NCI-H2196 (cell line): ENCODE results near the gene MED13L.
"Not testable (repeated sequence)": the region's sequence is repeated elsewhere in the genome, so short reads cannot be mapped to it uniquely, and the experiment has no call there.

ENCODE experiments used
- DNase-seq: peaks from one replicate; lab custom pipeline; 2025; ENCODE audit not compliant: unreplicated experiment; lab: John Stamatoyannopoulos, UW

MED13L gene

DNA sequence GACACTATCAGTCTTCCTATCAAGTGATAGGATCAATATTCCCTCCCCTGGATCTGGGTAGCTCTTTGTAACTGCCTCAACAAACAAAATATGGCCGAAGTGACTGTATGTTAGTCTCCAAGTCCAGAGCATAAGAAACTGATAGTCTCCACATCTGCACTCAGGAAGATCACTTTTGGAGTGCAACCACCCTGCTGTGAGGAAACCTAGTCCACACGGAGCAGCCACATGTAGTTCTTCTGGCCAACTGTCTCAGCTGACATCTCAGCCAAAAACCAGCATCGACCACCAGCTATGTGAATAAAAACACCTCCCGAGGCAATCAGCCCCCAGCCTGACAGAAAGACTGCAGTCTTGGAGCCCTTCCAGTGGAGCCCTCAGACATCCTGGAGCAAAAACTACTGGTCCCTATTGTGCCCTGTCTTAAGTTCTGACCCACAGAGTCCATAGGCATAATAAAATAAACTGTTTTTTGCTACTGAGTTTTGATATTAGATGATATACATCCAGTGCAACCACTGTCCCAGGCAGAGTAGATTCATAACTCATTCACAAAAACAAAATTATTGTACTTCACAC is 143.8 kb downstream of the MED13L start:
- DNase-seq: no peak

DNA sequence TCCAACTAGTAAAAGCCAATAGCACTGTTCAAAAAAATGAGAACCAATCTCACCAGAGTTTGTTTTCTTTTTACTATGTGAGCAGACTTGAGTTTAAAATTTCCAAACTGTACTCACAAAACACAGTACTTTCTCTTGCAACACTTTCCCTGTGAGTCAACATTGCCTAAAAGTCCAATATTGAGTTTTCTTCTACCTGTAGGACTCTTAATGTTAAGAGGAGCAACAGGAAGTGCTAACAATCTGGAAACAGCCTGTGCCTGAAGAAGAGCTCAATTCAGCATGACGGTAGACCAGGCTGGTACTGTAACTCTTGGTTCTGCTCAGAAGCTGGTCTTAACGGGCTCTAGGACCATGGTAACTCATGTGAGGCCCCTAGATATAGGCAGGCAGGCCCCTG is 144.3 kb downstream of the MED13L start:
- DNase-seq: no peak

DNA sequence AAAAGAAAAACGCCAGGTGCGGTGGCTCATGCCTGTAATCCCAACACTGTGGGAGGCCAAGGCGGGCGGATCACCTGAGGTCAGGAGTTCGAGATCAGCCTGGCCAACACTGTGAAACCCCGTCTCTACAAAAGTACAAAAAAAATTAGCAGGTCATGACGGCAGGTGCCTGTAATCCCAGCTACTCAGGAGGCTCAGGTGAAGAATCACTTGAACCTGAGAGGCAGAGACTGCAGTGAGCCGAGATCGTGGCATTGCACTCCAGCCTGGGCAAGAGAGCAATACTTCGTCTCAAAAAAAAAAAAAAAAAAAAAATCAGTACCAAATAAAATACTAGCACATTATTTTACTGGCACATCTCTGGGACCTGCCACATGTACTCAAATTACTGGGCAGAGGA is 145.5 kb downstream of the MED13L start:
- not testable (repeated sequence) for DNase-seq

DNA sequence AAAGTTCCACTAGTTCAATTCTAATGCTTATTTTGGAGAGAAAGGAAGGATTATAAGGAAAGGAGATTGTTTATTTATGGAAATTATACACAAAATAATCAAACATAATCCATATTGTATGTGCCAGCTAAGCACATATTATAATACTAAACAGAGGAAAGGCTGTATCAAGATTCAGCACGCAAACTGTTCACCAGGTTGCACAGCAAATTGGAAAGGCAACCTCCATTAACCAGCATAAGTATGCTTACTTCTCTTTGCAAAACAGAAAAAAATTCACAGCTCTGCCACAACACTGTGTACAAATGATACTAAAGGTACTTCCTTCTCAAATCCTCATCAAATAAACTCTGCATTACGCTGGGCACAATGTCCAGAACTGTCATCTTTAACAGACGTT is 146.3 kb downstream of the MED13L start:
- no peak for DNase-seq

DNA sequence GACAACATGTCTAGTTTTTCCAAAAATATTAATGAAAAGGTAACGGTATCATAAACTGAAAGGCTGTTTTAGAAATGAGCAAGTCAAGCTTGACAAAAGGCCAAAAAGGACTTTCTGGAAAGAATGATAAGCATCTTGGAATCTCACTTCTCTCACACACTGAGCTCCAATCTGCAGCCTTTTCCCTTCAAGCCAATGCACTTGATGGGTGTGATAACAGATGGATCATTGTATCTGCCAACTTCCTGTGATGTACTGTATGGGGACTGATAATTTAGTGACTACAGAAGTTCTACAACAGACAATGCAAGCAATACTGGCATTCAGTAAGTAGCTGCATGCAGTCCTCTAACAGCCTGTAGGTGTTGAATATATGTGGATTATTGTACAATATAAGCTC is 147.1 kb downstream of the MED13L start:
- no peak for DNase-seq

DNA sequence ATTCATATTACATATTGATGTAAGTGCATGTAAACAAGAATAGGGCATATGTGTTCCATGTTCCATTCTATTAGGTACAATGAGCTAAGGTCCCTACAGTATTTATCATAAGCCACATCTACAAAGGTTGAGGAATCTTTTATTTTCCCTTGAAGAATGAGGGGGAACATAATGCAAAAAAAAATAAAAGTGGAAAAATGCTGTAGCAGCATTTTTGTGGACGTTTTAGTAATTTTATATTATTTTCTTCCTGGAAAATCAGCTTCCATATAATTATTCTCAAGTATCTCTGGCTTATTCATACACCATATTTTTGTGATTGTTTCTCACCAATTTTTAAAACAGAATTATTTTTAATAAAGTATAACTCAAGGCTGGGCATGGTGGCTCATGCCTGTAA is 148.7 kb downstream of the MED13L start:
- DNase-seq: no peak

DNA sequence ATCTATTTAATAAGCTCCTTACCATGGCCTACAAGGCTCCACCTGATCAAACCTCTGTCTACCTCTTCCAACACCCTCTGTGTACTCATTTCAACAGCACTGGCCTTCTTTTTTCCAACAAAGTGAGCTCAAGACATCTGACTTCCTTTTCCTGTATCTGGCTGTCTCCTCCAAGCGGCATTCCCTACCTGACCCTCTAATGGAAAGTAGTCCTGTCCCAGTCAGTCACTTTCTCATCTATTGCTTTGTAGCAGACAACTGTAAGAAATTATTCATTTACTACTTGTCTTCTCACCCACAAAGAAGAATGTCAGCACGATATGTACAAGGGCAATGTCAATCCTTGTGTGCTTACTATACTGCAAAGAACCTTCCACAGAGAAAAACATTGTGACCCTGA is 149.6 kb downstream of the MED13L start:
- no peak for DNase-seq

DNA sequence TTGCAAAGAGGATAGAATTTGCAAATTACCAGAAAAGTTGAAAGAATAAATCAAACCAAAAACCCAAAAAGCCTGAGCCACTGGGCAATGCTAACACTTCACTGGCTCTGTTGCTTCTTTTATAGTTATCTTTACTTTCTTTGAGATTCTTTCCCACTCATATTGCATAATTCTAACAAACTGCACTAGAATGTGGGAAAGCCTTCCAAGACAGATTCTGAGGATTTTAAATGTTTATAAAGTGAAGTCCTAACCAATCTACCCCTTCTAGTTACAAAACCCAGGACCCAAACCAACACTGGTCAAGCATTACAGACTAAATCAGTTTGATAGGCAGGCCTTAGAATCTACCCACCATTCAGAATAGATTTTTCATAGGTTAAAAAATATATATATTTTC is 150.9 kb downstream of the MED13L start:
- DNase-seq: no peak

DNA sequence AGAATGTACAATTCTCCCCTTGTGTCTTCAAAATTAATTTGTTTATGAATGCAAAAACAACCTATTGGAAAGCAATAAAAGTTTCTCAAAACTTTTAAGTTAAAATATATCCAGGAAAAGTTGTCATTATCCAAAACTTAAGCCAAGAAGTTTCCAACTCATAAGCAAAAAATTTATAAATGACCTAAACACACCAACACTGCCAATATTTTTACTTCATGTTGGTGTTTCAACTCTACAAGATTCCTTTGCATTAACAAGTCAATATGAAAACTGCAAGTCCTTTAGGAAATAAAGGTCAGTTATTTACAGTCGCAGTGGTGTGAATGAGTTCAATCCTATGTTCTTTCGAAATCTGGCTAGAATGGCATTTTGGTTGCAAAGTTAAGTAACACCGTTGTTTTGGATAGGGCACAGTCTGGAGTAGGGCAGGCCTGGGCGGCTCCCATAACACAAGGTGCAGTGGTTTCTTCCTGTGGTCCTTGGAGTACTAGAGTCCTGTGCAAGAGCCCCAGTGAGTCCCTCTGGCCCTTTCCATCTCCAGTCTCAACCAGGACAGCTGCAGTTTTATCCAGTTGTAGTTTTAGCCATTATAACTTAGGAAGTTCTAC is 151.4 kb downstream of the MED13L start:
- DNase-seq: no peak

DNA sequence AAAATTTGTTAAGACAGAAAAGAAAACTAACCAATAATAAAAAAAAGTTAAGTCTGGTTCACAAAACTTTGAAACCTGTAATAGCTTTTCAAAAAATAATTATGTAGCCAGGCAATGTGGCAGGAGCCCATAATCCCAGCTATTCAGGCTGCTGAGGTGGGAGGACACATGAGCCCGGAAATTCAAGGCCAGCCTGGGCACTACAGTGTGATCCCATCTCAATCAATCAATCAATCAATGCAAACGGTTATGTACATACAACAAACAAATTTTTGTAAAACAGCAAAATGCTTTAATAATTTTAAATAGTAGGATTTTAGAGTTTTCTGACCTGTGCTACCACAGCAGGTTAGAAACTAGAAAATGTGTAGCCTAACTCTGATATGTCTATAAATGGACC is 152.4 kb downstream of the MED13L start:
- DNase-seq: no peak

DNA sequence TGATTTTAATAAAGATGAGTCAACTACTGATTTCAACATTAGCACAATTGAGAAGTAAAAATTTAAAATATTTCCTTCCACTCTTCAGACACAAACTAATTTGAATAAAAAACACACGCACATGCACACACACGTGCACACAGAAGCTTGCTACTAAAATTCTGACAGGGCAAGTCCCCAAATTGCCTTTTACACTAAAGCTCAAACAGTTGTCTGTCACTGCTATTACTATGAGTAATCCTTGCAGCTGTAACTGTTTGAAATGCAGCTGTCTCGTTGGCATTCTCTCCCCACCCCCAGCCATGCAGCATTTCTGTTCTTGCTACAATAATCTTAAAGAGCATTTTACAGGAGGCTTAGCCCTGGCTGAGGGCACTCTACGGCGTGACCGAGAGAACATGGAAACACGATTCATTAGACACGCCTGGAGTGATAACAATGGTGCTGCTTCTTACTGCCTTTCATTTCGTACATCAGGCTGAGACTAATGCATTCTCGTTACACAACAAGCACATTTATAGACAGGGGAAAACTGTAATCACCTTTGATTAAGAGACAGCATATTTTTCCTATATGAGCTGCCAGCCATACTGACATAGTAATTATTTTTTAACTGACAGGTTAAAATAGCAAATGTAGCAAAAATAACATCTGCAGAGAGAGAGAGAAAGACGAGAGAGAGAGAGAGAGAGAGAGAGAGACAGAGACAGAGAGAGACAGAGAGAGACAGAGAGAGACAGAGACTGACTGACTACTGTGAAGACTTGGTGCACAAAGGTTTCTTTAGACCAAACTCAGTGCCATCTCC is 153.8 kb downstream of the MED13L start:
- DNase-seq: peak; percentile 45

DNA sequence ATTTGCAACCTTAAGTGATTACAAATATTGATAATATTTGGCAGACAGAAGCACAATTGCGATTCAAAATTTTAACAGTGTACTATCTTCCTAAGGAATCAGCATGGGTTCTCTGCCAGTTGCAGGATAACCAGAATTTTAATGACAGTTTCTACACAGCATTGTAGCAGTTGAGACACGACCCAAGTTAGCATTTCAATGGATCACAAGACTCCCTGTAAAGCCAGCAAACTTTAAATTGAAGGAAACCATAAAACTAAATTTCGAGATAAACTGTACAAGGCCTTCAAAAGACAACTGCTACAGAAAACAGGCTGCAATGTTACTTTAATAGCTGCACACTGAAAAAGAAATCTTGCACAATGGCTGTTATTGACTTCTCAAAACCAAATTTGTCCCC is 154.9 kb downstream of the MED13L start:
- no peak for DNase-seq

DNA sequence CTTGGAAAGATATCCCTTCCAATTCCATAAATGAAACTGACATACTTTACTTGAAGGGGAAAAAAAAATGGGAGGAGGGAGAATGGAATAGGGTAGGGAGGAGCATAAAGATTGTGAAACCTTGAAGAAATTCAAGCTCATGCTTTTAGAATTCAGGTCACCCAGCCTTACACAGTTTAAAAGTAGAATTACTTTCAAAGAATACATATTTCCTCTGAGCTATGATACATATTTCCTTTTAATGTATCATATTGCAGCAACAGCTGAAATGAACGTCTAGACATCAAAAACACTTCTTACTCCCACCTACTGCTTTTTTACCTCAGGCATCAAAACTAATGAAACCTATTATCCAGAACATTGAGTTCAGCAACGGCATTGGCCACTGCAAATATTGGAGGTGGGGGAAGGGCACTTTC is 156.0 kb downstream of the MED13L start:
- no peak for DNase-seq

DNA sequence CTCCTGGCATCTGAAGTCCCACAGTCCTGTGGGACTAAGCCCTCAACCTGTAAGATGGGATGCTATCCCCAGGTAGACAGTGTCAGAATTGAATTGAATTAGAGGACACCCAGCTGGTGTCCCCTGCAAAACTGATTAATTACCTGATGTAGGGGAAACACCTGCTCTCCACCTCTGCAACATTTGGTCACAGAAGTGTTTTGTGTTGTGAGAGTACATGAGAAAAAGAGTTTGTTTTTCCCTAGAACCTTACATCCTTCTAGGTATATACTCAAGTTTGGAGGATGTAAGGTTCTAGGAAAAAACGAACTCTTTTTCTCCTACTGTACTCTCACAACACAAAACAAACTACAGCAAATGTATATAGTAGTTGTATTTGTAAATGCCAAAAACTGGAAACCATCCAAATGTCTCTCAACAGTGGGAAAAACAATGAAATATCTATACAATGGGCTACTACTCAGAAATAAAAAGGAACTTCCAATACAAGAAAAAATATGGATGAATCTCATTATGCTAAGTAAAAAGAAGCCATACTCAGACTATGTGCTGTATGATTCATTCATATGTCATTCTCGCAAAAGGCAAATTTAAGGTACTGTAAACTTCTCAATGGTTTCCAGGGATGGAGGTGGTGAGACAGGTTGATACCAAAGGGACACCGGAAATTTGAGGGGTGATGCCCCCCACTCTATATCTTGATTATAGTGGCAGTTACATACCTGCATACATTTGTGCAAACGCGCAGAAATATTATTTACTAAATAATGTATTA is 160.7 kb downstream of the MED13L start:
- no peak for DNase-seq

DNA sequence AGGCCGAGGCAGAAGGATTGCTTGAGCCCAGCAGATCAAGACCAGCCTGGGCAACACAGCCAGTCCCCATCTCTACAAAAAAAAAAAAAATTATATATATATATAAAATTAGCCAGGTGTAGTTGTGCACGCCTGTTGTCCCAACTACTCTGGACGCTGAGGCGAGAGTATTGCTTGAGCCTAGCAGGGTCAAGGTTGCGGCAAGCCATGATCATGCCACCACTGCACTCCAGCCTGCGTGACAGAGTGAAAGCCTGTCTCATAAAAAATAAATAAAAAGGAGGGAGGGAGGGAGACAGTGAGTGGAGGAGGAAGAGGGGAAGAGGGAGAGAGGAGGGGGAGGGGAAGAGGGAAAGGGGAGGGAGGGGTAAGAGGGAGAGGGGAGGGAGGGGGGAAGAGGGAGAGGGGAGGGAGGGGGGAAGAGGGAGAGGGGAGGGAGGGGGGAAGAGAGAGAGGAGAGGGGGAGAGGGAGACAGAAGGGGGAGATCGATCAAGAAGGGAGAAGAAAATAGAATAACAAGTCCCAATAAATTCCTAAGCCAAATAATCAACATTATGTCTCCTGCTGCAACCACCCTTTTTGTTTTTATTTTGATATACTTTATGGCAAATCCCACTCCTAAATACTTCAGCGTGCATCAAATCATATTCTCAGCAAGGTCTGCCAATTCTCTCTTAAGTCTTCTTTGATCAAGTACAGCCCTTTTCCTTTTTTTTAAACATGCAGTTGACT is 163.9 kb downstream of the MED13L start:
- no peak for DNase-seq

DNA sequence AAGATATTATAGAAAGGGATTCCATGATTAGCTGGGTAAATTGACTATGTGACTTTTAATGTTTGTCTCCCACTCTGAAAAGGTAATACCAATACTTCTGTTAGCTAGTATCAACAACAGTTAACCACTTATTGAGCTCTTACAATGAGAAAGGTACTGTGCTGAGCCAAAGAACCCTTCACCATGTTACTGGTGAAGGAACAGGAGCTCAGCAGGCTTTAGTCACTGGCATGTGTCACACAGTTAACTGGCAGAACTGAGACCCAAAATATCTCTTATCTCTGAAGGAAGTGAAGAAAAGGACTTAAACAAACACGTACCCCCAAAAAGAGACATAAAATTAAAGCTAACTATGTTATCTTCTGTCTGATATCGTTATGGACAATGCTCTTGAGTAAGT is 170.6 kb downstream of the MED13L start:
- DNase-seq: no peak

DNA sequence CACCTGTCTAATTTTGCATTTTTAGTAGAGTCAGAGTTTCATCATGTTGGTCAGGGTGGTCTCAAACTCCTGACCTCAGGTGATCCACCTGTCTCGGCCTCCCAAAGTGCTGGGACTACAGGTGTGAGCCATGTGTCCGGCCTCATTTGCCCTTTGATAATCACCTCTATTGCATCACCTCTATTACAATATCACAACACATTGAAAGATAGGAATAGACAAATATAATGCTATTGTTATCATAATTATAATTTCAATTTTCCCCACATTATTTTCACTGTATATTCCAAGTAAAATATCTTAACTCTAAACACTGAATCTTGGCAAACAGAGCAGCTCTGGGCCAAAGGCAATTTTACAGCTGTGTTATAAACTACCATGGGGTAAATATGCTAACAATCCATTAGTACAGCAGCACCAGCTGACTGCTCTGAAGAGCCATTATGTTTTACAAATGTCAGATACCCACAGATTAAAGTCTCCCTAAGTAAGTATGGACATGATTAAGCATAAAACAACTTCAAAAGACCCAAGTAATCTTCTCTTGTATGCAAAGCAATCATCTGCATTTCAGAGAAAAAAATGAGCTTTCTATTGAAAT is 173.2 kb downstream of the MED13L start:
- no peak for DNase-seq

DNA sequence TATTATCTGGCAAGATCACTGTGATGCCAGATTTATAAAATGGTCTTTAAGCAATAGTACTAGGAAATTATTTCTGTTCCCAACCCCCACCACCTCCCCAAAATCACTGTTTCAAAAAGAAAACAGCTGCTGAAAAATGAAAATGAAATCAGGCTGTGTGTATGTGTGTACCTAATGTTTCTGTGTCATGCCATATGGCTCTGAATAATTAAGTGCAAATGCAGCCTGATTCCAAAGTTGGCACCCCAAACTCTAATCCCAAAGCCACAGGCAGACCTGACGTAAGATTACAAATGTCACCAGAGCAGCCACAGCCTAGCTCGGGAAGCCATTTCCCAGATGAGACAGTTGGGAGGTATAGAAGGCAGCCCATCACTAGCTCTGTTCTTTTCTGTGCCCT is 175.5 kb downstream of the MED13L start:
- DNase-seq: no peak

DNA sequence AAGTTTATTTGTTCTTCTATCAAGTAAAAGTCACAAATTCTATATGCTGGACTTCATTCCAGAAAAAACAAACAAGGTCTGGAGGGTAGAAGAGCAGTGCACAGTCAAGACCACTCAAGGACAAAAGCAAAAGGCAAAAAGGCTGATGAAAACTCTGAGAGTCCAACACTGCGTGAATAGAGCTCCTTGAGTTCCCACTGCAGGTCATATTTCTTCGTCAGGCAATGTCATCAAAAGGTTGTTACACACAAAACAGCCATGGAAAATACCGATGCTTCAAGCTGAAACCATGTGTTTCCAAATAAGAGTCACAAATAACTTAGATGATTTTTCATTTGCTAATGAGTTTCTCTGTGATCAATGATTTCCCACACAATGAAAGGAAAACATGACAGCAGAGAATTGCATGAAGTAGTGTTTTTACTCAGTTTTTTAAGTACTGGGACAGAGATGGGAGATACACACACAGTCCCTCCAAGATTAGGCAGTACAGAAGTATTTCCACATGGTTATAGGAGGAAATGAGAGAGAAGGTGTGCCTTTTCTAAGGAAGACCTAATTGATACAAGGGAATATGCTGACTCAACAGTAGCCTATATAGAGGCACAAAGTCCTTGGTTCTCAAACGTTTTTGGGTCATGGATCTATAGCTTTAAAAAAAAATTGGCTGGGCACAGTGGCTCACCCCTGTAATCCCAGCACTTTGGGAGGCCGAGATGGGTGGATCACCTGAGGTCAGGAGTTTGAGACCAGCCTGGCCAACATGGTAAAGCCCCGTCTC is 177.7 kb downstream of the MED13L start:
- DNase-seq: no peak

DNA sequence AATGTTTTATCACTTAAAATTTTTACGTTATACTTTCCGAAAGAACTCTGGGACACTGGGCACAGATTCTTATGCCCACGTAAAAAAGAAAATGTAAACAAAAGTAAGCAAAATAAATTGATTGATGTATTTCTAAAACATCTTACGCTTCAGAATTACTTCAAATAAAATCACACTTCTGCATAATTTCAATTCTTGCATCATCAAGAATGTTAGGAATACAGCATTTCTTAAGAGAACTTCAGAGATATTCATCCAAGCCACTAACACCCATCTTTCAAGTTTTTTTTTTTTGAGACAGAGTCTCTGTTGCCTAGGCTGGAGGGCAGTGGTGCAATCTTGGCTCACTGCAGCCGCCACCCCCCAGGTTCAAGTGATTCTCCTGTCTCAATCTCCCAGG is 180.6 kb downstream of the MED13L start:
- no peak for DNase-seq
